Uterus (tissue), 4 donors: ENCODE measurements around the gene CGAS. TPM values are rescaled to one million over a fixed set of nuclear protein-coding genes. Genes with fewer than 3 reads are reported as not detected.
A peak's percentile ranks its signal among the peaks of the same experiment; 100 is the strongest.
"Not testable (repeated sequence)": the region's sequence is repeated elsewhere in the genome, so short reads cannot be mapped to it uniquely, and the experiment has no call there.

Experiments used
- DNase-seq, 2 donors: peaks; one replicate each; pipeline ENCODE4 v3.0.0-alpha.2; 2019 to 2020
- H3K27ac ChIP-seq, 2 donors: fragments of 200-600 bp; sonication (generic); 1 replicate in 1 of 2; 2 replicates in 1 of 2; pipeline ENCODE4 v1.5.1; 2016 to 2018
- H3K27me3 ChIP-seq, 2 donors: fragments of 200-600 bp; sonication (generic); one replicate each; pipeline ENCODE4 v1.5.1; 2018 to 2019; ENCODE audit warnings: control low read depth in 1 of 2
- H3K36me3 ChIP-seq, 2 donors: fragments of 200-600 bp; sonication (generic); one replicate each; pipeline ENCODE4 v1.5.1; 2019; ENCODE audit warnings: control low read depth in 1 of 2
- H3K4me1 ChIP-seq, 2 donors: fragments of 200-600 bp; sonication (generic); one replicate each; pipeline ENCODE4 v1.5.1; 2018 to 2019; ENCODE audit warnings: control low read depth in 1 of 2
- H3K4me3 ChIP-seq, 2 donors: fragments of 200-600 bp; sonication (generic); 1 replicate in 1 of 2; 2 replicates in 1 of 2; pipeline ENCODE4 v1.5.1; 2018 to 2019; ENCODE audit warnings: mild to moderate bottlenecking in 1 of 2
- H3K9me3 ChIP-seq, 2 donors: fragments of 200-600 bp; sonication (generic); one replicate each; pipeline ENCODE4 v1.5.1; 2019; ENCODE audit warnings: control low read depth in 1 of 2
- POLR2A ChIP-seq, 2 donors: fragments of 450-650 bp; IDR thresholded peaks; one replicate each; pipeline ENCODE4 v1.6.1; 2016; ENCODE audit warnings: antibody characterized with exemption in 2 of 2, mild to moderate bottlenecking in 1 of 2, moderate library complexity in 1 of 2
- intact Hi-C: fragments of 100-400 bp; cut with DNase I; formaldehyde crosslinking; loops from one replicate; pipeline ENCODE4 v1.15.1; 2023; ENCODE audit warnings: low total_unique reads
- total RNA-seq, 4 donors: library from RNA; depleted of rRNA in 3 of 4; stranded (reverse); fragments of >200 nt in 3 of 4; gene quantifications; one replicate each; pipeline versions ENCODE4 v1.1.0 to v1.2.4, GENCODE V29; 2014 to 2023
- TF ChIP-seq, protein P1 (sequence below), 4 experiments: fragments of 200-600 bp in 2 of 4; fragments of 450-650 bp in 2 of 4; sonication (generic) in 2 of 4; IDR thresholded peaks; one replicate each; pipeline ENCODE4 v1.5.1; 2016 to 2019; ENCODE audit warnings: antibody characterized with exemption in 4 of 4, mild to moderate bottlenecking in 2 of 4, moderate library complexity in 1 of 4
- donor health status: DM: yes; HTN: yes; CAD: no.

CGAS gene
- total RNA-seq, 4 donors from 2014 or later = 1.0 to 10.9 (median 5.1) TPM

DNA sequence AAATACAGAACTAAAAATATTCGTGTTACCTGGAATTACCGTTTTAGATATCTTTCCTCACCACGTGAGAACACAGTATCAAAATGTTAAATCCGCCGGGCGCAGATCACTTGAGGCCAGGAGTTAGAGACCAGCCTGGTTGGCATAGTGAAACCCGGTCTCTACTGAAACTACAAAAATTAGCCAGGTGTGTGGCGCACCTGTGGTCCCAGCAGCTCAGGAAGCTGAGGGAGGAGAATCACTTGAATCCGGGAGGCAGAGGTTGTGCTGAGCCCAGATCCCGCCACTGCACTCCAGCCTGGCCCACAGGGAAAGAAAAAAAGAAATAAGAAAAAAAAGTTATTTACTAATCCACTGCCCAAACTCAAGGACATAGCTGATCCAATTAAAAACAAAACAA, 62.2 kb downstream of the CGAS start:
- Histone ChIP-seq H3K27me3 (no peaks in the 10 kb centered on the region), H3K36me3 (no peaks in the 10 kb centered on the region), H3K27ac (no peak overlapping the region), H3K4me3 (no peak overlapping the region), H3K9me3 (no peaks in the 10 kb centered on the region), H3K4me1 (no peaks in the 10 kb centered on the region)
- no peak for DNase-seq
- intact Hi-C loops = no loop called here
- TF ChIP-seq POLR2A (IDR thresholded peaks at IDR 0.05) = no peak
- TF ChIP-seq, protein P1, sequence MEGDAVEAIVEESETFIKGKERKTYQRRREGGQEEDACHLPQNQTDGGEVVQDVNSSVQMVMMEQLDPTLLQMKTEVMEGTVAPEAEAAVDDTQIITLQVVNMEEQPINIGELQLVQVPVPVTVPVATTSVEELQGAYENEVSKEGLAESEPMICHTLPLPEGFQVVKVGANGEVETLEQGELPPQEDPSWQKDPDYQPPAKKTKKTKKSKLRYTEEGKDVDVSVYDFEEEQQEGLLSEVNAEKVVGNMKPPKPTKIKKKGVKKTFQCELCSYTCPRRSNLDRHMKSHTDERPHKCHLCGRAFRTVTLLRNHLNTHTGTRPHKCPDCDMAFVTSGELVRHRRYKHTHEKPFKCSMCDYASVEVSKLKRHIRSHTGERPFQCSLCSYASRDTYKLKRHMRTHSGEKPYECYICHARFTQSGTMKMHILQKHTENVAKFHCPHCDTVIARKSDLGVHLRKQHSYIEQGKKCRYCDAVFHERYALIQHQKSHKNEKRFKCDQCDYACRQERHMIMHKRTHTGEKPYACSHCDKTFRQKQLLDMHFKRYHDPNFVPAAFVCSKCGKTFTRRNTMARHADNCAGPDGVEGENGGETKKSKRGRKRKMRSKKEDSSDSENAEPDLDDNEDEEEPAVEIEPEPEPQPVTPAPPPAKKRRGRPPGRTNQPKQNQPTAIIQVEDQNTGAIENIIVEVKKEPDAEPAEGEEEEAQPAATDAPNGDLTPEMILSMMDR (IDR thresholded peaks at IDR 0.05) = no peak

DNA sequence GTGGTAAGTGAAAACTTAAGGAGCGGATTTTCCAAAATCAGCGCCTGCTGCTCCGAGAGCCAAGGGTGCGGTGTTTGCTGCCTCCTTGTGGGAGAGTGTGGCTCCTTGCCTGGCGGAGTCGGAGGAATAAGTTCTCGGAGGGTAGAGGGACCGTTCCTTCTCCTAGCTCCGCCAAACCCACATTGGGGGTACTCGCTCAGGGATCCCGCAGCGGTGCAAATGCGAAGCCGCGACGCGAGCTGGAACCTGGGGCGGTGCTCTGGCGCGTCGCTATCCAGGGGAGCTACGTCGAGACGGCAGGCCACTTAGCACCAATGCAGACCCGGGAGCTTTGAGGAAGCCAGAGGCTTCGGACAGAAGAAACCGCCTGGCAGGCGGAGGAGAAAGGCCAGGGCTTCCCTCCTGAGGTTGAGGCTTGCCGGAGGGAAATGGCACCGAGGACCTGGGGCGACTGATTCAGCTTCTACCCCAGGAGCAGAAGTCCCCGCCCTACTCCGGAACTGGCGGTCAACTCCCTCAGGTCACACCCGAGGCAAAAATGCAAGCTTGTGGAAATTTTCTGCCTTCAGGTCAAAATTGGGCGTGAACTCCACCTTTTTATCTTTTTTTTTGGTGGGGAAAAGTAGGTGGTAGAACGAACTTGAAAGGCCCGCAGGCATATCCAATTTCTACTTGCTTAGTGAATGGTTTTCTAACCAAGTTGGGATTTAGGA, 63.1 kb downstream of the CGAS start:
- peak overlapping the region in 1 of 2 donors; percentile 41 for H3K27ac ChIP-seq
- H3K36me3 ChIP-seq = no peaks in the 10 kb centered on the region
- DNase-seq = peak; percentile 22 to 26
- peak overlapping the region; percentile 23 to 31 for H3K4me3 ChIP-seq
- H3K4me1 ChIP-seq = no peaks in the 10 kb centered on the region
- H3K9me3 ChIP-seq = no peaks in the 10 kb centered on the region
- no peaks in the 10 kb centered on the region for H3K27me3 ChIP-seq
- intact Hi-C loops = no loop called here
- TF ChIP-seq POLR2A (IDR thresholded peaks at IDR 0.05) = no peak
- TF ChIP-seq, protein P1 (IDR thresholded peaks at IDR 0.05) = peak; percentile 35 to 51 (median 40)

DNA sequence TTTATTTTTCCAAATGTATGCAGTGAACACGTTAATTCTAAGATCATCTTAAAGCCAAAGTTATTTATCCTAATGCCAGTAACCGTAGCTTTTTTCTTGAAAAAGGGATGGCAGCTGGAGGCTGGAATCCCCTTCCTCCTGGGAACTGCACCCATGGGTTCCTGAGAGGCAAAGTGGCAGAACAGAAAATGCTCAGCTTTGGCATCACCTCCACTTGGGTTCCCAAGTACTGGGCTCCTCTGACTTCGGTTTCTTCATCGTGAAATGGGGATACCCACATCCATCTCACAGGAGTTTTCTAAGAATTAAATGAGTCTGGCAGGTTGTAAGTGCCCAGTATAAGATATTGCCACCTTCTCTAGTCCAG, 63.7 kb downstream of the CGAS start:
- no peak for DNase-seq
- H3K36me3 ChIP-seq = no peaks in the 10 kb centered on the region
- no peak overlapping the region for H3K27ac ChIP-seq
- no peaks in the 10 kb centered on the region for H3K9me3 ChIP-seq
- peak overlapping the region; percentile 23 to 31 for H3K4me3 ChIP-seq
- no peaks in the 10 kb centered on the region for H3K4me1 ChIP-seq
- no peaks in the 10 kb centered on the region for H3K27me3 ChIP-seq
- TF ChIP-seq POLR2A (IDR thresholded peaks at IDR 0.05) = no peak
- TF ChIP-seq, protein P1 (IDR thresholded peaks at IDR 0.05) = no peak
- intact Hi-C loops = no loop called here

DNA sequence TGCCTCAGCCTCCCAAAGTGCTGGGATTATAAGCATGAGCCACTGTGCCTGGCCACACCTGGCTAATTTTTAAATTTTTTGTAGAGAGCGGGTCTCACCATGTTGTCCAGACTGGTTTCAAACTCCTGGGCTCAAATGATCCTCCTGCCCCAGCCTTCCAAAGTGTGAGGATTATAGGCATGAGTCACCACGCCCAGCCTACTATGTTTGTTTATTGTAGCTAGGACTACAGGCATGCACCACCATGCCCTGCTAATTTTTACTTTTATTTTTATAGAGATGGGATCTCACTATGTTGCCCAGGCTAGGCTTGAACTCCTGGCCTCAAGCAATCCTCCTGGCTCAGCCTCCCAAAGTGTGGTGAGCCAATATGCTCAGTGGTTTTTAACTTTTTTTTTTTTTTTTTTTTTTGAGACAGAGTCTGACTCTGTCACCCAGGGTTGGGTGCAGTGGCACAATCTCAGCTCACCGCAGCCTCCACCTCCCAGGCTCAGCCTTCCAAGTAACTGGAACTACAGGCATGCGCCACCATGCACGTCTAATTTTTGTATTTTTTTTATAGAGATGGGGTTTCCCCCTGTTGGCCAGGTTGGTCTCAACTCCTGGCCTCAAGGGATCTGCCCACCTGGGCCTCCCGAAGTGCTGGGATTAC, 69.5 kb downstream of the CGAS start:
- DNase-seq = no peak
- H3K27ac ChIP-seq = no peak overlapping the region
- no peaks in the 10 kb centered on the region for H3K27me3 ChIP-seq
- no peaks in the 10 kb centered on the region for H3K36me3 ChIP-seq
- intact Hi-C loops = no loop called here
- no peaks in the 10 kb centered on the region for H3K9me3 ChIP-seq
- no peak overlapping the region for H3K4me3 ChIP-seq
- H3K4me1 ChIP-seq = no peaks in the 10 kb centered on the region
- no peak for TF ChIP-seq POLR2A (IDR thresholded peaks at IDR 0.05)
- TF ChIP-seq, protein P1 (IDR thresholded peaks at IDR 0.05) = no peak

DNA sequence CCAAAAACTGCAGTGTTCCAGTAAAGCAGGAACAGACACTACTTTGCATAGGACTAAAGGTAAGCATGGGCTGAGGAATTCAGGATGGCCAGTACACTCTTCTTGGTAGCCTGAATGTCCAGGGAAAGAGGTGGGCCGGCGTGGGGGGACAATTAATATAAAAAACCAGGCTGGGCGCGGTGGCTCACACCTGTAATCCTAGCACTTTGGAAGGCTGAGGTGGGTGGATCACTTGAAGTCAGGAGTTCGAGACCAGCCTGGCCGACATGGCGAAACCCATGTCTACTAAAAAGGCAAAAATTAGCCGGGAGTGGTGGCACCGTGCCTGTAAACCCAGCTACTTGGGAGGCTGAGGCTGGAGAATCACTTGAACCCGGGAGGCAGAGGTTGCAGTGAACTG, 70.6 kb downstream of the CGAS start:
- H3K4me1 ChIP-seq, H3K9me3 ChIP-seq, intact Hi-C loops, H3K27me3 ChIP-seq, H3K27ac ChIP-seq, H3K4me3 ChIP-seq, H3K36me3 ChIP-seq, DNase-seq: not testable (repeated sequence)
